ENCODE results near the gene TNFAIP3.

TNFAIP3 gene

GRCh38 chr6:137864812-137865508, 2.1 kb upstream of the TNFAIP3 start:
- DNase-seq (ENCODE audit: low spot score): no peak

- DNase-seq (ENCODE audit: low spot score): peak; percentile 65
These were observed 702 bp upstream of the TNFAIP3 start for GRCh38 chr6:137866200-137866913.

GRCh38 chr6:137867685-137868509, 838 bp downstream of the TNFAIP3 start:
- DNase-seq (ENCODE audit: low spot score): peak; percentile 26

- no peak for DNase-seq (ENCODE audit: low spot score)
These were observed 1.9 kb downstream of the TNFAIP3 start for GRCh38 chr6:137868721-137869548.

- no peak for DNase-seq (ENCODE audit: low spot score)
These were observed 2.7 kb downstream of the TNFAIP3 start for GRCh38 chr6:137869549-137870307.

GRCh38 chr6:137870308-137870644, 3.2 kb downstream of the TNFAIP3 start:
- DNase-seq (ENCODE audit: low spot score): no peak

GRCh38 chr6:137870744-137871247, 3.7 kb downstream of the TNFAIP3 start:
- no peak for DNase-seq (ENCODE audit: low spot score)

- DNase-seq (ENCODE audit: low spot score): no peak
These were observed 4.2 kb downstream of the TNFAIP3 start for GRCh38 chr6:137871291-137871690.

- no peak for DNase-seq (ENCODE audit: low spot score)
These were observed 4.9 kb downstream of the TNFAIP3 start for GRCh38 chr6:137871831-137872454.

GRCh38 chr6:137872581-137873115, 5.6 kb downstream of the TNFAIP3 start:
- DNase-seq (ENCODE audit: low spot score): no peak

GRCh38 chr6:137873273-137873762, 6.3 kb downstream of the TNFAIP3 start:
- DNase-seq (ENCODE audit: low spot score): no peak

GRCh38 chr6:137874204-137875057, 7.4 kb downstream of the TNFAIP3 start:
- DNase-seq (ENCODE audit: low spot score): no peak

- no peak for DNase-seq (ENCODE audit: low spot score)
These were observed 8.0 kb downstream of the TNFAIP3 start for GRCh38 chr6:137875058-137875520.

GRCh38 chr6:137875606-137876005, 8.5 kb downstream of the TNFAIP3 start:
- no peak for DNase-seq (ENCODE audit: low spot score)

GRCh38 chr6:137876547-137876946, 9.5 kb downstream of the TNFAIP3 start:
- no peak for DNase-seq (ENCODE audit: low spot score)

- DNase-seq (ENCODE audit: low spot score): no peak
These were observed 10.1 kb downstream of the TNFAIP3 start for GRCh38 chr6:137877113-137877512.

- no peak for DNase-seq (ENCODE audit: low spot score)
These were observed 10.5 kb downstream of the TNFAIP3 start for GRCh38 chr6:137877606-137878005.

- no peak for DNase-seq (ENCODE audit: low spot score)
These were observed 11.0 kb downstream of the TNFAIP3 start for GRCh38 chr6:137878029-137878428.
